ENCODE results near the gene DGKI.

- TF ChIP-seq NBN (IDR thresholded peaks at IDR 0.05; ENCODE audit: low read depth) (no peak), ZNF764 (CRISPR knock-in tag; IDR thresholded peaks at IDR 0.05; ENCODE audit: low read depth) (no peak), HMG20B (CRISPR knock-in tag; IDR thresholded peaks at IDR 0.05) (no peak), ATF6 (CRISPR knock-in tag; IDR thresholded peaks at IDR 0.05) (no peak), NFE2L1 (tag; IDR thresholded peaks at IDR 0.05; ENCODE audit: borderline replicate concordance, low read depth) (no peak), PURB (CRISPR knock-in tag; IDR thresholded peaks at IDR 0.05; ENCODE audit: low read depth) (no peak), USF2 (CRISPR knock-in tag; IDR thresholded peaks at IDR 0.05) (no peak), ZBTB34 (CRISPR knock-in tag; IDR thresholded peaks at IDR 0.05) (no peak), EZH2 (IDR thresholded peaks at IDR 0.05; ENCODE audit: borderline replicate concordance, low read depth, low read length) (no peak), ADNP (tag; IDR thresholded peaks at IDR 0.05) (no peak), RAD21 (CRISPR knock-in tag; conservative IDR thresholded peaks at IDR 0.05 in 1 of 2, IDR thresholded peaks at IDR 0.05 in 1 of 2) (no peak)
These were observed 149.8 kb downstream of the DGKI start for GRCh38 chr7:137696988-137697387.
